ENCODE data around the gene TNFRSF12A.

GRCh38 chr16:3036726-3037315, 16.7 kb downstream of the TNFRSF12A start, which contains the start of gene BICDL2:
- TF ChIP-seq KAT7 (CRISPR knock-in tag; IDR thresholded peaks at IDR 0.05; ENCODE audit: borderline replicate concordance) (no peak), CTCF (IDR thresholded peaks at IDR 0.05) (no peak), ZNF423 (CRISPR knock-in tag; IDR thresholded peaks at IDR 0.05) (no peak), OVOL2 (CRISPR knock-in tag; IDR thresholded peaks at IDR 0.05; ENCODE audit: borderline replicate concordance) (no peak), CREM (CRISPR knock-in tag; IDR thresholded peaks at IDR 0.05) (no peak), SMAD4 (CRISPR knock-in tag; IDR thresholded peaks at IDR 0.05) (no peak), HMGXB4 (CRISPR knock-in tag; IDR thresholded peaks at IDR 0.05) (0 out of 2 replicates have a peak, but pooled peaks have one; percentile 15), ZMAT4 (CRISPR knock-in tag; IDR thresholded peaks at IDR 0.05) (no peak)
